KMS-11 (cell line): ENCODE results near the gene CTNNA1.
"Not testable (repeated sequence)": the region's sequence is repeated elsewhere in the genome, so short reads cannot be mapped to it uniquely, and the experiment has no call there.

Experiments
- H2AFZ ChIP-seq: fragments of 200-600 bp; sonication (generic); 2 replicates; pipeline ENCODE4 v1.6.1; 2016; ENCODE audit warnings: antibody characterized with exemption, mixed run types, low read depth
- H3K27ac ChIP-seq: fragments of 200-600 bp; sonication (generic); 2 replicates; pipeline ENCODE4 v1.6.1; 2016; ENCODE audit warnings: mild to moderate bottlenecking, mixed run types
- H3K27me3 ChIP-seq: fragments of 200-600 bp; sonication (generic); 2 replicates; pipeline ENCODE4 v1.6.1; 2017; ENCODE audit warnings: mild to moderate bottlenecking, low read depth, mixed run types, moderate library complexity; ENCODE audit not compliant: insufficient read depth
- H3K36me3 ChIP-seq: fragments of 200-600 bp; sonication (generic); 2 replicates; pipeline ENCODE4 v1.6.1; 2017; ENCODE audit warnings: mild to moderate bottlenecking, mixed run types; ENCODE audit not compliant: insufficient read depth
- H3K4me1 ChIP-seq: fragments of 200-600 bp; sonication (generic); 2 replicates; pipeline ENCODE4 v1.6.1; 2016; ENCODE audit warnings: mild to moderate bottlenecking, low read depth, mixed run types; ENCODE audit not compliant: poor library complexity, severe bottlenecking
- H3K4me2 ChIP-seq: fragments of 200-600 bp; sonication (generic); 2 replicates; pipeline ENCODE4 v1.7.0; 2016; ENCODE audit warnings: mild to moderate bottlenecking, mixed run types
- H3K4me3 ChIP-seq: fragments of 200-600 bp; sonication (generic); IDR thresholded peaks from 2 replicates; pipeline ENCODE4 v1.6.1; 2017; ENCODE audit warnings: low read depth, low read length, mixed read lengths; ENCODE audit not compliant: insufficient read depth
- H3K79me2 ChIP-seq: fragments of 200-600 bp; sonication (generic); 2 replicates; pipeline ENCODE4 v1.6.1; 2016; ENCODE audit warnings: low read depth, mixed run types; ENCODE audit not compliant: insufficient read depth
- H3K9ac ChIP-seq: fragments of 200-600 bp; sonication (generic); 2 replicates; pipeline ENCODE4 v1.6.1; 2016; ENCODE audit warnings: mild to moderate bottlenecking, mixed run types
- H4K20me1 ChIP-seq: fragments of 200-600 bp; sonication (generic); 2 replicates; pipeline ENCODE4 v1.6.1; 2016; ENCODE audit warnings: mild to moderate bottlenecking, mixed run types; ENCODE audit not compliant: insufficient read depth
- CTCF ChIP-seq: fragments of 200-600 bp; sonication (generic); conservative IDR thresholded peaks from 2 replicates; pipeline ENCODE4 v1.6.1; 2017; ENCODE audit warnings: low read depth, mild to moderate bottlenecking, antibody characterized with exemption, low read length, moderate library complexity, mixed read lengths

Gene CTNNA1

GRCh38 chr5:138711811-138712210 lies 41.4 kb upstream of the CTNNA1 start:
- Histone ChIP-seq H3K4me3 (no peak overlapping the region), H2AFZ (no peak overlapping the region), H3K27ac (no peak overlapping the region), H3K27me3 (no peaks in the 10 kb centered on the region), H4K20me1 (no peaks in the 10 kb centered on the region), H3K36me3 (no peaks in the 10 kb centered on the region), H3K79me2 (no peaks in the 10 kb centered on the region), H3K9ac (no peak overlapping the region), H3K4me1 (no peaks in the 10 kb centered on the region), H3K4me2 (no peak overlapping the region)
- no peak for TF ChIP-seq CTCF

GRCh38 chr5:138712324-138712723 lies 40.9 kb upstream of the CTNNA1 start:
- Histone ChIP-seq H3K27ac (no peak overlapping the region), H3K4me3 (no peak overlapping the region), H4K20me1 (no peaks in the 10 kb centered on the region), H3K79me2 (no peaks in the 10 kb centered on the region), H3K9ac (no peak overlapping the region), H3K4me1 (no peaks in the 10 kb centered on the region), H3K4me2 (no peak overlapping the region), H3K27me3 (no peaks in the 10 kb centered on the region), H2AFZ (no peak overlapping the region), H3K36me3 (no peaks in the 10 kb centered on the region)
- TF ChIP-seq CTCF = no peak

- Histone ChIP-seq H2AFZ (no peak overlapping the region), H3K27me3 (no peaks in the 10 kb centered on the region), H3K4me3 (no peak overlapping the region), H4K20me1 (no peaks in the 10 kb centered on the region), H3K9ac (no peak overlapping the region), H3K4me2 (no peak overlapping the region), H3K4me1 (no peaks in the 10 kb centered on the region), H3K79me2 (no peaks in the 10 kb centered on the region), H3K36me3 (no peaks in the 10 kb centered on the region), H3K27ac (no peak overlapping the region)
- no peak for TF ChIP-seq CTCF
Measured at GRCh38 chr5:138712791-138713190, 40.4 kb upstream of the CTNNA1 start.

- H3K27ac ChIP-seq = no peak overlapping the region
- no peaks in the 10 kb centered on the region for H3K27me3 ChIP-seq
- no peak overlapping the region for H3K4me2 ChIP-seq
- TF ChIP-seq CTCF = no peak
- no peak overlapping the region for H3K4me3 ChIP-seq
- no peak overlapping the region for H2AFZ ChIP-seq
- no peak overlapping the region for H3K9ac ChIP-seq
- no peaks in the 10 kb centered on the region for H4K20me1 ChIP-seq
- H3K4me1 ChIP-seq = no peaks in the 10 kb centered on the region
- H3K79me2 ChIP-seq = no peaks in the 10 kb centered on the region
- H3K36me3 ChIP-seq = no peaks in the 10 kb centered on the region
Measured at GRCh38 chr5:138713247-138713646, 40.0 kb upstream of the CTNNA1 start.

- Histone ChIP-seq H3K79me2 (no peaks in the 10 kb centered on the region), H3K27me3 (no peaks in the 10 kb centered on the region), H3K4me2 (no peak overlapping the region), H3K36me3 (no peaks in the 10 kb centered on the region), H4K20me1 (no peaks in the 10 kb centered on the region), H3K4me1 (no peaks in the 10 kb centered on the region), H2AFZ (no peak overlapping the region), H3K4me3 (no peak overlapping the region), H3K27ac (no peak overlapping the region), H3K9ac (no peak overlapping the region)
- TF ChIP-seq CTCF = no peak
Measured at GRCh38 chr5:138714694-138715093, 38.5 kb upstream of the CTNNA1 start.

GRCh38 chr5:138715931-138716432 lies 37.2 kb upstream of the CTNNA1 start:
- not testable (repeated sequence) for H2AFZ ChIP-seq, H3K4me1 ChIP-seq, H3K27ac ChIP-seq, H3K27me3 ChIP-seq, H3K36me3 ChIP-seq, H3K79me2 ChIP-seq, H3K4me2 ChIP-seq, H3K9ac ChIP-seq, H3K4me3 ChIP-seq, H4K20me1 ChIP-seq
